Measurements from ENCODE around the gene RTRAF. TPM values are rescaled to one million over a fixed set of nuclear protein-coding genes. Genes with fewer than 3 reads are reported as not detected.

RTRAF gene
- total RNA-seq, 1 experiment from 2014 or later = 190 TPM

GRCh38 chr14:51963286-51963685, 26.1 kb upstream of the RTRAF start:
- TF ChIP-seq SIN3A (IDR thresholded peaks at IDR 0.05; ENCODE audit: low read depth) = no peak
- no peak for TF ChIP-seq ZFX (IDR thresholded peaks at IDR 0.05)
- DNase-seq (ENCODE audit: low read depth, low spot score) (no peak), ATAC-seq (no peak)
- no peak overlapping the region for H3K4me2 ChIP-seq (ENCODE audit: low read length)
- H3K9me3 ChIP-seq (ENCODE audit: control insufficient read depth in 1 of 2, insufficient read depth in 1 of 2, low read depth in 1 of 2, low read length in 2 of 2) = no peaks in the 10 kb centered on the region
- no peaks in the 10 kb centered on the region for H3K27me3 ChIP-seq (ENCODE audit: insufficient read depth, low read length)
- POLR2A ChIA-PET = no interaction called here
- no peak overlapping the region for H3K9ac ChIP-seq (ENCODE audit: low read length)
- CTCF ChIA-PET = interaction anchor here (1.3 kb wide), 1 partner anchor 16 kb away, joined by 6 read pairs; no protein-coding TSS in a partner anchor
- intact Hi-C loops (cut with micrococcal nuclease) = no loop called here
- H3K36me3 ChIP-seq (ENCODE audit: control insufficient read depth in 1 of 2, insufficient read depth in 2 of 2, low read length in 2 of 2) = no peaks in the 10 kb centered on the region
- H3K4me1 ChIP-seq (ENCODE audit: control insufficient read depth in 1 of 2, insufficient read depth in 2 of 2, low read length in 2 of 2) = no peaks in the 10 kb centered on the region; a peak in 1 of 4 replicates
- H4K20me1 ChIP-seq (ENCODE audit: insufficient read depth) = no peaks in the 10 kb centered on the region
- RAD21 ChIA-PET (ENCODE audit: low non-redundant PET in 1 of 2, low total read pairs in 2 of 2, uncharacterized antibody in 2 of 2, unreplicated experiment in 2 of 2) = no interaction called here
- H3K4me3 ChIP-seq (replicated peaks in 1 of 2; ENCODE audit: low read depth in 1 of 2, low read length in 2 of 2) = no peak overlapping the region
- no peaks in the 10 kb centered on the region for H3K9me2 ChIP-seq (ENCODE audit: insufficient read depth)
- no TSS peak for BruUV-seq (replicated peaks)
- H2AFZ ChIP-seq (ENCODE audit: low read depth, low read length, poor library complexity, severe bottlenecking) = no peak overlapping the region
- no peak overlapping the region for H3K27ac ChIP-seq (ENCODE audit: low read depth, low read length)
- H3K79me2 ChIP-seq (ENCODE audit: insufficient read depth, low read length) = no peaks in the 10 kb centered on the region

GRCh38 chr14:51967521-51967920, 21.8 kb upstream of the RTRAF start:
- H3K4me3 ChIP-seq (replicated peaks in 1 of 2; ENCODE audit: low read depth in 1 of 2, low read length in 2 of 2) = no peak overlapping the region
- H2AFZ ChIP-seq (ENCODE audit: low read depth, low read length, poor library complexity, severe bottlenecking) = no peak overlapping the region
- ChIA-PET RAD21 (ENCODE audit: low non-redundant PET in 1 of 2, low total read pairs in 2 of 2, uncharacterized antibody in 2 of 2, unreplicated experiment in 2 of 2) (no interaction called here), CTCF (interaction anchor here (4.5 kb wide), 1 partner anchor 11 kb away, joined by 18 read pairs; no protein-coding TSS in a partner anchor), POLR2A (no interaction called here)
- no peaks in the 10 kb centered on the region for H3K4me1 ChIP-seq (ENCODE audit: control insufficient read depth in 1 of 2, insufficient read depth in 2 of 2, low read length in 2 of 2)
- H3K36me3 ChIP-seq (ENCODE audit: control insufficient read depth in 1 of 2, insufficient read depth in 2 of 2, low read length in 2 of 2) = no peaks in the 10 kb centered on the region
- no peak overlapping the region for H3K4me2 ChIP-seq (ENCODE audit: low read length)
- no peaks in the 10 kb centered on the region for H3K9me3 ChIP-seq (ENCODE audit: control insufficient read depth in 1 of 2, insufficient read depth in 1 of 2, low read depth in 1 of 2, low read length in 2 of 2)
- no peak for ATAC-seq
- no peaks in the 10 kb centered on the region for H4K20me1 ChIP-seq (ENCODE audit: insufficient read depth)
- no peaks in the 10 kb centered on the region for H3K9me2 ChIP-seq (ENCODE audit: insufficient read depth)
- intact Hi-C loops (cut with micrococcal nuclease) = no loop called here
- no TSS peak for BruUV-seq (replicated peaks)
- no peak overlapping the region for H3K27ac ChIP-seq (ENCODE audit: low read depth, low read length)
- no peak for TF ChIP-seq SP1 (IDR thresholded peaks at IDR 0.05; ENCODE audit: low read depth)
- TF ChIP-seq ZBTB33 (IDR thresholded peaks at IDR 0.05; ENCODE audit: extremely low read depth, insufficient replicate concordance, low read length) = no peak
- no peak for TF ChIP-seq EZH2 (IDR thresholded peaks at IDR 0.05)
- TF ChIP-seq, protein P1, sequence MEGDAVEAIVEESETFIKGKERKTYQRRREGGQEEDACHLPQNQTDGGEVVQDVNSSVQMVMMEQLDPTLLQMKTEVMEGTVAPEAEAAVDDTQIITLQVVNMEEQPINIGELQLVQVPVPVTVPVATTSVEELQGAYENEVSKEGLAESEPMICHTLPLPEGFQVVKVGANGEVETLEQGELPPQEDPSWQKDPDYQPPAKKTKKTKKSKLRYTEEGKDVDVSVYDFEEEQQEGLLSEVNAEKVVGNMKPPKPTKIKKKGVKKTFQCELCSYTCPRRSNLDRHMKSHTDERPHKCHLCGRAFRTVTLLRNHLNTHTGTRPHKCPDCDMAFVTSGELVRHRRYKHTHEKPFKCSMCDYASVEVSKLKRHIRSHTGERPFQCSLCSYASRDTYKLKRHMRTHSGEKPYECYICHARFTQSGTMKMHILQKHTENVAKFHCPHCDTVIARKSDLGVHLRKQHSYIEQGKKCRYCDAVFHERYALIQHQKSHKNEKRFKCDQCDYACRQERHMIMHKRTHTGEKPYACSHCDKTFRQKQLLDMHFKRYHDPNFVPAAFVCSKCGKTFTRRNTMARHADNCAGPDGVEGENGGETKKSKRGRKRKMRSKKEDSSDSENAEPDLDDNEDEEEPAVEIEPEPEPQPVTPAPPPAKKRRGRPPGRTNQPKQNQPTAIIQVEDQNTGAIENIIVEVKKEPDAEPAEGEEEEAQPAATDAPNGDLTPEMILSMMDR (IDR thresholded peaks at IDR 0.05 in 2 of 3, conservative IDR thresholded peaks at IDR 0.05 in 1 of 3; ENCODE audit: borderline replicate concordance in 1 of 3, insufficient read depth in 1 of 3, low read depth in 2 of 3, low read length in 2 of 3) = no peak
- no peak for TF ChIP-seq TCF7L2 (IDR thresholded peaks at IDR 0.05; ENCODE audit: borderline replicate concordance, extremely low read depth, insufficient read depth, insufficient read length)
- TF ChIP-seq SRF (IDR thresholded peaks at IDR 0.05; ENCODE audit: low read depth) = no peak
- no peak for TF ChIP-seq REST (IDR thresholded peaks at IDR 0.05; ENCODE audit: low read depth)
- no peak for TF ChIP-seq EGR1 (IDR thresholded peaks at IDR 0.05; ENCODE audit: low read depth)
- TF ChIP-seq ZFX (IDR thresholded peaks at IDR 0.05) = no peak
- no peak for TF ChIP-seq EZH2phosphoT487 (IDR thresholded peaks at IDR 0.05; ENCODE audit: borderline replicate concordance)
- TF ChIP-seq JUND (IDR thresholded peaks at IDR 0.05) = no peak
- no peaks in the 10 kb centered on the region for H3K79me2 ChIP-seq (ENCODE audit: insufficient read depth, low read length)
- DNase-seq (ENCODE audit: low read depth, low spot score) = no peak
- peaks cover 7% of the 10 kb centered on the region; the same call in 1 of the 2 replicates for H3K27me3 ChIP-seq (ENCODE audit: insufficient read depth, low read length)
- H3K9ac ChIP-seq (ENCODE audit: low read length) = no peak overlapping the region

All from HCT116 (cell line).